ENCODE measurements around the gene GAN. TPM values are rescaled to one million over a fixed set of nuclear protein-coding genes. Genes with fewer than 3 reads are reported as not detected.

The GAN gene
- total and polyA plus RNA-seq, 10 of the 15 experiments (the other 5 are each of a cell fraction or from before 2014, with no cell fraction given): 0.42 to 8.4 (median 2.5) TPM

DNA sequence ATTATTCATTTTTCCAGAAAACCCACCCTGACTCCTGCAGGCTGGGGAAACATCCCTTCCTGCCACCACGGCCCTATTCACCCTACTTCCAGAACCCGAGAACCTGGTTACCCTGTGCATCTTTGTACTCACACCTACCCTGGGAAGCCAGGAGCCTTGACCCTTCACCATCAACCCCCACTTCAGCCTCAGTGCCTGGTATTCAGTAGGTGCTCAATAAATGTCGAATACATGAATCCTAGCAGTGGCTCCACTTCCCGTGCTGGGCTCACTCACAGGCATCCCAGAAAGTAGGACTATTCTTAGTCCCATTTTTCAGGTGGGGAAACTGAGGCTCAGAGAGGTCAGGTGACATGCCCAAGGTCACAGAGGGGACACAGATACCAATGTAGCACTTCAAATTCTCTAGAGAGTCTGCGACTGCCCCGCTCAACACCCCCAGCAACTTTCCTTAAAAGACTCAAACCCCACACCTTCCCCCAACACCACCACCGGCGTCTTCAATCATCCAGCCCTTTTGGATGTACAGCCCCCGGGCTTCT, 93.7 kb downstream of the GAN start:
- Histone ChIP-seq H3K4me2 (ENCODE audit: control insufficient read depth, insufficient read depth) (no peak overlapping the region), H3K27ac (ENCODE audit: control insufficient read depth, insufficient read depth) (no peak overlapping the region), H3K9me3 (replicated peaks; ENCODE audit: control insufficient read depth, insufficient read depth, low read length) (no peaks in the 10 kb centered on the region), H3K4me1 (ENCODE audit: control insufficient read depth, insufficient read depth, low read length) (no peaks in the 10 kb centered on the region), H3K79me2 (ENCODE audit: control insufficient read depth, insufficient read depth, low read length) (no peaks in the 10 kb centered on the region), H2AFZ (ENCODE audit: control insufficient read depth, low read depth, low read length) (no peak overlapping the region), H3K9ac (ENCODE audit: control insufficient read depth, insufficient read depth, low read length) (no peak overlapping the region), H3K4me3 (no peak overlapping the region), H4K20me1 (ENCODE audit: control insufficient read depth, insufficient read depth) (no peaks in the 10 kb centered on the region), H3K27me3 (replicated peaks in 1 of 2; ENCODE audit: control insufficient read depth in 2 of 2, insufficient read depth in 2 of 2, low read length in 1 of 2) (no peaks in the 10 kb centered on the region; a peak in 2 of 4 replicates), H3K36me3 (ENCODE audit: control insufficient read depth in 2 of 2, insufficient read depth in 2 of 2, low read length in 1 of 2) (no peaks in the 10 kb centered on the region)
- ChIA-PET RAD21 (ENCODE audit: unreplicated experiment) (interaction anchor here (0.8 kb wide), 1 partner anchor 8 kb away, joined by 3 read pairs; no protein-coding TSS in a partner anchor), POLR2A (no interaction called here), SMC1A (ENCODE audit: uncharacterized antibody, unreplicated experiment) (no interaction called here), CTCF (no interaction called here)
- ATAC-seq: no peak
- intact Hi-C loops (cut with micrococcal nuclease; ENCODE audit: unreplicated experiment): no loop called here
- in situ Hi-C loops (cut with MboI): loop anchor here (10.0 kb wide), 1 partner anchor 316 kb away; no protein-coding TSS in a partner anchor
- 57% methylated on average over 9 of the region's 9 CpGs for WGBS (ENCODE audit: insufficient coverage, insufficient replicate concordance, low lambda C conversion rate, missing lambda C conversion rate)
- no TSS peak for BruUV-seq (replicated peaks)
- FAIRE-seq: no peak
- no peak for DNase-seq (ENCODE audit: low read depth, low spot score)
- no peak for TF ChIP-seq NFYA (IDR thresholded peaks at IDR 0.05; ENCODE audit: borderline replicate concordance, low read depth, low read length)
- TF ChIP-seq RELA (IDR thresholded peaks at IDR 0.05; ENCODE audit: borderline replicate concordance, partially characterized antibody): no peak
- no peak for TF ChIP-seq CEBPZ (IDR thresholded peaks at IDR 0.05; ENCODE audit: low read depth, low read length)
- no peak for TF ChIP-seq GABPA (IDR thresholded peaks at IDR 0.05; ENCODE audit: low read depth)
- TF ChIP-seq PAX5 (IDR thresholded peaks at IDR 0.05; ENCODE audit: borderline replicate concordance, low read depth, low read length): no peak
- no peak for TF ChIP-seq IKZF2 (IDR thresholded peaks at IDR 0.05)
- TF ChIP-seq ZSCAN29 (IDR thresholded peaks at IDR 0.05): no peak
- no peak for TF ChIP-seq MYB (IDR thresholded peaks at IDR 0.05; ENCODE audit: borderline replicate concordance, low read depth, low read length)
- TF ChIP-seq CUX1 (IDR thresholded peaks at IDR 0.05; ENCODE audit: insufficient replicate concordance, low read depth, low read length): no peak
- TF ChIP-seq TCF7 (IDR thresholded peaks at IDR 0.05; ENCODE audit: borderline replicate concordance): no peak
- no peak for TF ChIP-seq PRDM15 (CRISPR knock-in tag; IDR thresholded peaks at IDR 0.05)
- TF ChIP-seq GATAD2B (conservative IDR thresholded peaks at IDR 0.05; ENCODE audit: low read depth): no peak
